OCI-M1 (cell line): ENCODE data around the gene CTRL.

Experiments used
- DNase-seq: peaks from one replicate; lab custom pipeline; 2025; lab: John Stamatoyannopoulos, UW

Gene CTRL

DNA sequence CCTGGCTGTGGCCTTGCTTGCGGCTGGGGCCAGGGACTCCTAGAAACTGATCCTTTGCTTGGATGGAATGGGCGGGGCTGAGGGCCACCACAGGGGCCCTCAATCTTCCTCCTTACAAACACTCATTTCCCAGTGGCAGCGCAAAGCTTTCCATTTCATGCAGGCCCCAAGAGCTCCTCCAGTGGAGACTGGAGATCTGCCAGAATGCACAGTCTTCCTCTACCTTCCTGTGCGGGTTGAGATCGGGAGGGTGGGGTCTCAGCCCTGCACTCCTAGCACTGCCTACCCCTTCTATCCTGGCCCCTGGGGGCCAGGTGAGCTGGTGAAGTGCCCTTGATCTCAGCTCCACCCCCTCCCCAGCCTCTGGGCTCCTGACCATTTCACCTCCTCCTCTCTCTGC is 45.3 kb downstream of the CTRL start:
- peak; percentile 7 for DNase-seq

DNA sequence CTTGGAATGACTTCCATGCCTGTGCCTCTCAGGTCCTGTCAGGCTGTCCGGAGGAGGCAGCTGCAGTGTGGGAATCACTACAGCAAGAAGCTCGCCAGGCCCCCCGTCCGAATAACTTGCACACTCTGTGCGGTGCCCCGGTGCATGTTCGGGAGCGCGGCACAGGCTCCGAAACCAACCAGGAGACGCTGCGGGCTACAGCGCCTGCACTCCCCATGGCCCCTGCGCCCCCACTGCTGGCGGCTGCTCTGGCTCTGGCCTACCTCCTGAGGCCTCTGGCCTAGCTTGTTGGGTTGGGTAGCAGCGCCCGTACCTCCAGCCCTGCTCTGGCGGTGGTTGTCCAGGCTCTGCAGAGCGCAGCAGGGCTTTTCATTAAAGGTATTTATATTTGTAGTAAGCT is 45.7 kb downstream of the CTRL start:
- no peak for DNase-seq

DNA sequence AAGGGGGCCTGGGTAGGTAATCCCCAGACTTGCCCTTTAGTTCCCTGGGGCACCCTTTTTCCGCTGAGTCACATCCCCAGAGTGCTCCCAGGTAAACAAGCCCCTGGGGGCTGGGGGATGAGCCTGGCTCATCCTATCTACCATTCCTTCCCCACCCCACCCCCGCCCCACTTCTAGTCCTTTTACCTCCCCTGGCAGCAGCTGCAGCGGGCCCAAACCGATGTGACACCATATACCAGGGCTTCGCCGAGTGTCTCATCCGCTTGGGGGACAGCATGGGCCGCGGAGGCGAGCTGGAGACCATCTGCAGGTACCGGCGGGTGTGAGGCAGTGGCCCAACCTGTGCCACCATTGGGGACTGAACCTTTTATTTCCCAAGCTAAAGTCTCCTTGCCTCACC is 46.1 kb downstream of the CTRL start:
- no peak for DNase-seq

DNA sequence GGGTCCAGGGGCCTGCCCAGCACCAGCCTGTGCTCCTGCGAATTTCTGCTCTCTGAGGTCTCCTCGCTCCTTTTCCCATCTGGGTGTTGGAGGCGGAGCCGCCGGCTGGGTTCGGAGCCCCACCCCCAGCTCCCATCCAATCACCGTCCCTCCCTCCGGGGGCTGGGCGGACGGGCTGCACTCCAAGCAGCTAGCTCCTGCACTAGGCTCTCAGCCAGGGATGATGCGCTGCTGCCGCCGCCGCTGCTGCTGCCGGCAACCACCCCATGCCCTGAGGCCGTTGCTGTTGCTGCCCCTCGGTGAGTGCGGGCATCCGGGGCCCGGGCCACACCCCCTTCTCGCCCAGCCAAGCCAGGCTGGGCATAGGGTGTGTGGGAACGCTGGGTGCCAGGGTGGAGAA is 47.0 kb downstream of the CTRL start, which contains the start of gene NRN1L:
Gene NRN1L, plus strand, starts transcription at position 202 of the 400 bp plus-strand sequence. Its CDS starts 19 bp downstream, at position 221.
- DNase-seq: no peak

DNA sequence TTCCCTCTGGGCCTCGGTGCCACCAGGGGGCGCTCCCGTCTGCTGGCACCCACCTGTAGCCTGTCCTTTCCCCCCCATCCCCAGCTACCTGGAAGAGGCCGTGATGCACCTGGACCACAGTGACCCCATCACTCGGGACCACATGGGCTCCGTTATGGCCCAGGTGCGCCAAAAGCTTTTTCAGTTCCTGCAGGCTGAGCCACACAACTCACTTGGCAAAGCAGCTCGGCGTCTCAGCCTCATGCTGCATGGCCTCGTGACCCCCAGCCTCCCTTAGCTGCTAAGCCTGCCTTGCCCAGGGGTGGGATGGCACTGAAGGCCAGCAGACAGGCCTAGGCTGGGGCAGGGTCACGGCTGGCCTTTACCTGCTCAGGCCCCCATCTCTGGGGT is 47.8 kb downstream of the CTRL start:
- DNase-seq: peak; percentile 62

DNA sequence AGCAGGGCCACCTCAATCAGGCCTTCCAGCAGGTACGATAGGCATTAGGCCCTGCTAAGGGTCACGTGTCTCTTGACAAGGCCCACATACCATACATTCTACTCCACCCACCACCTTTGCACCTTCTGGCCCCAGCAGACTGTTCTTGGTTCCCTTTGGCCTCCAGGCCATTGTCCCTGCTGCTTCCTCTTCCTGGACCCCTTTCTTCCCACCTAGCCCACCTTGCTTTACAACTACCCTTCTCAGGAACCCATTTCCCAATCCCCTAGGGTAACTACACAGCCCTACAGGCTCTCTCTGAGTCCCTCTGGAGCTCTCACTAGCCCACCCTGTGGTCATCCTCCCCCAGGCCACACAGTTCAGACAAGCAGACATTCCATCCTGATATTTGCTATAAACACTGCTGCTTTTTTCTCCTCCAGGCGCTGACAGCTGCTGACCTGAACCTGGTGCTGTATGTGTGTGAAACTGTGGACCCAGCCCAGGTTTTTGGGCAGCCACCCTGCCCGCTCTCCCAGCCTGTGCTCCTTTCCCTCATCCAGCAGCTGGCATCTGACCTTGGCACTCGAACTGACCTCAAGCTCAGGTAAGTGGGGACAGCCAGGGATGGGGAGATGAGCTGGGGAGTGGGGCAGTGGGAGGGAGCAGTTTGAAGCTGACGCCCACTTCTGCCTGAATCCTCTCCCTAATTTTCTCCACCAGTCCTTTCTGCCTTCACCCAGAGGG is 48.4 kb downstream of the CTRL start:
- no peak for DNase-seq

DNA sequence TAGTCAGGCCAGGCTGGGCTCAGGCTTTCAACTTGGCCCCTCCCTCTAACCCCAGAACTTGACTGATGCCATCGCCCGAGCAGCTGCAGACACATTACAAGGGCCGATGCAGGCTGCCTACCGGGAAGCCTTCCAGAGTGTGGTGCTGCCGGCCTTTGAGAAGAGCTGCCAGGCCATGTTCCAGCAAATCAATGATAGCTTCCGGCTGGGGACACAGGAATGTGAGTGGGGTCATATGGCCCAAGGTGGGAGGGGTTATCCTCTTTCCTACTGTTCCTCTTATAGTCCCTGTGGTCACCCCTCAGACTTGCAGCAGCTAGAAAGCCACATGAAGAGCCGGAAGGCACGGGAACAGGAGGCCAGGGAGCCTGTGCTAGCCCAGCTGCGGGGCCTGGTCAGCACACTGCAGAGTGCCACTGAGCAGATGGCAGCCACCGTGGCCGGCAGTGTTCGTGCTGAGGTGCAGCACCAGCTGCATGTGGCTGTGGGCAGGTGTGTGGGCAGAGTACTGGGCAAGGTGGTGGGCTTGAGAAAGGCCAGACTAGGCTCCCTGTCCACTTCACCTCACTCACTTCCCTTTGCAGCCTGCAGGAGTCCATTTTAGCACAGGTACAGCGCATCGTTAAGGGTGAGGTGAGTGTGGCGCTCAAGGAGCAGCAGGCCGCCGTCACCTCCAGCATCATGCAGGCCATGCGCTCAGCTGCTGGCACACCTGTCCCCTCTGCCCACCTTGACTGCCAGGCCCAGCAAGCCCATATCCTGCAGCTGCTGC is 49.1 kb downstream of the CTRL start:
- no peak for DNase-seq

DNA sequence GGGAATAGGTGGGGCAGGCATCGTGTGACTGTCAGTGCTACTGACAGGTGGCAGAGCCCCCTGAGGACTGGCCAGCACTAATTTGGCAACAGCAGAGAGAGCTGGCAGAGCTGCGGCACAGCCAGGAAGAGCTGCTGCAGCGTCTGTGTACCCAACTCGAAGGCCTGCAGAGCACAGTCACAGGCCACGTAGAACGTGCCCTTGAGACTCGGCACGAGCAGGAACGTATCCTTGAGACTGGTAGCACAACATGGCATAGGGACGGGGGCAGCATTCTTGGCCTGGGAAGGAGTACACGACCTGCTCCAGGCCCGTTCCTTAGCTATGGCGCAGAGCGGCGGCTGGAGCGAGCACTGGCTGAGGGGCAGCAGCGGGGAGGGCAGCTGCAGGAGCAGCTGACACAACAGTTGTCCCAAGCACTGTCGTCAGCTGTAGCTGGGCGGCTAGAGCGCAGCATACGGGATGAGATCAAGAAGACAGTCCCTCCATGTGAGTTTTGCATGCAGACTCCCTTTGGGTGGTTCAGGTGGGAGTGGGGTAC is 50.0 kb downstream of the CTRL start:
- DNase-seq: no peak

DNA sequence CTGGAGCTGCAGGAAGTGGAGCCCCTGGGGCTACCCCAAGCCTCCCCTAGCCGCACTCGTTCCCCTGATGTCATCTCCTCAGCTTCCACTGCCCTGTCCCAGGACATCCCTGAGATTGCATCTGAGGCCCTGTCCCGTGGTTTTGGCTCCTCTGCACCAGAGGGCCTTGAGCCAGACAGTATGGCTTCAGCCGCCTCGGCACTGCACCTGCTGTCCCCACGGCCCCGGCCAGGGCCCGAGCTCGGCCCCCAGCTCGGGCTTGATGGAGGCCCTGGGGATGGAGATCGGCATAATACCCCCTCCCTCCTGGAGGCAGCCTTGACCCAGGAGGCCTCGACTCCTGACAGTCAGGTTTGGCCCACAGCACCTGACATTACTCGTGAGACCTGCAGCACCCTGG is 51.1 kb downstream of the CTRL start:
- no peak for DNase-seq

DNA sequence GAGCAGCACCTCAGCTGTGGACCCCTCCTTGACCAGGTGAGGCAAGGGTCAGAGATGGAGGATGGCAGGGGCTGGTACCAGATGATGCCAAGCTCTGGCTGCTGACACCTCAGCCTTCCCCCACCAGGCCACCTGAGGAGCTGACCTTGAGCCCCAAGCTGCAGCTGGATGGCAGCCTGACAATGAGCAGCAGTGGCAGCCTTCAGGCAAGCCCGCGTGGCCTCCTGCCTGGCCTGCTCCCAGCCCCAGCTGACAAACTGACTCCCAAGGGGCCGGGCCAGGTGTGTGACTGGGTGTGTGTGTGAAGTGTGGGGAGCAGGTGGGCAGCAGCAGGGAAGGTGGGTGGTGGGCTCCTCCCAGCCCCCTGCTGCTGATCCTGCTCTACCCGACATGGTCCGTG is 51.7 kb downstream of the CTRL start:
- DNase-seq: no peak
